Ovary (tissue), 3 donors: ENCODE measurements around the gene ZBTB18.

Experiments
- EP300 ChIP-seq: sonication (generic); formaldehyde crosslinking; IDR thresholded peaks from one replicate; pipeline ENCODE4 v1.6.1; 2017; ENCODE audit warnings: antibody characterized with exemption
- TF ChIP-seq, protein P1 (sequence below), 3 donors: fragments of 450-650 bp in 2 of 3; fragments of 200-600 bp in 1 of 3; IDR thresholded peaks; one replicate each; pipeline versions ENCODE4 v1.5.1 to v1.8.0; 2016 to 2022; ENCODE audit warnings: antibody characterized with exemption in 3 of 3, mild to moderate bottlenecking in 1 of 3
- donor health status: DM: no; HTN: no; CAD: no.

DNA sequence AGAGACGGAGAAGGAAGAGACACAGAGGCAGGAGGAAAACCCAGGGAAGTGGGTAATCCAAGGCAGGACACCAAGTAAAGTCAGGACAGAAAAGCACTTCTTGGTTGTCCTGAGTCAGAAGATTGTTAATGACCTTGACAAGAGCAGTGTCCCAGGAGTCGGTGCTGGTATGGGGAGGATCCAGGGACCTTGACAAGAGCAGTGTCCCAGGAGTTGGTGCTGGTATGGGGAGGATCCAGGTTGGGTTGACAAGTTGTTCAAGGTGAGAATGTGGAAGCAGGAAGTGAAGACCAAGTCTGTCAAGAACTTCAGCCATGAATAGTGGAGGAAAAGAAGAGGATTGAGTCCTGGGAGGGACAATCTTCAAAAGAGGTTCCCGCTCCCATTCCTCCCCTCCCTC is 31.9 kb downstream of the ZBTB18 start:
- TF ChIP-seq, protein P1, sequence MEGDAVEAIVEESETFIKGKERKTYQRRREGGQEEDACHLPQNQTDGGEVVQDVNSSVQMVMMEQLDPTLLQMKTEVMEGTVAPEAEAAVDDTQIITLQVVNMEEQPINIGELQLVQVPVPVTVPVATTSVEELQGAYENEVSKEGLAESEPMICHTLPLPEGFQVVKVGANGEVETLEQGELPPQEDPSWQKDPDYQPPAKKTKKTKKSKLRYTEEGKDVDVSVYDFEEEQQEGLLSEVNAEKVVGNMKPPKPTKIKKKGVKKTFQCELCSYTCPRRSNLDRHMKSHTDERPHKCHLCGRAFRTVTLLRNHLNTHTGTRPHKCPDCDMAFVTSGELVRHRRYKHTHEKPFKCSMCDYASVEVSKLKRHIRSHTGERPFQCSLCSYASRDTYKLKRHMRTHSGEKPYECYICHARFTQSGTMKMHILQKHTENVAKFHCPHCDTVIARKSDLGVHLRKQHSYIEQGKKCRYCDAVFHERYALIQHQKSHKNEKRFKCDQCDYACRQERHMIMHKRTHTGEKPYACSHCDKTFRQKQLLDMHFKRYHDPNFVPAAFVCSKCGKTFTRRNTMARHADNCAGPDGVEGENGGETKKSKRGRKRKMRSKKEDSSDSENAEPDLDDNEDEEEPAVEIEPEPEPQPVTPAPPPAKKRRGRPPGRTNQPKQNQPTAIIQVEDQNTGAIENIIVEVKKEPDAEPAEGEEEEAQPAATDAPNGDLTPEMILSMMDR (IDR thresholded peaks at IDR 0.05): no peak
- TF ChIP-seq EP300: no peak
